ENCODE results near the gene PITX3. TPM values are rescaled to one million over a fixed set of nuclear protein-coding genes. Genes with fewer than 3 reads are reported as not detected.

The PITX3 gene
- total and polyA plus RNA-seq, 9 of the 15 experiments (the other 6 are each of a cell fraction or from before 2014, with no cell fraction given): 0.30 to 0.98 (median 0.95) TPM; not detected in 6

DNA sequence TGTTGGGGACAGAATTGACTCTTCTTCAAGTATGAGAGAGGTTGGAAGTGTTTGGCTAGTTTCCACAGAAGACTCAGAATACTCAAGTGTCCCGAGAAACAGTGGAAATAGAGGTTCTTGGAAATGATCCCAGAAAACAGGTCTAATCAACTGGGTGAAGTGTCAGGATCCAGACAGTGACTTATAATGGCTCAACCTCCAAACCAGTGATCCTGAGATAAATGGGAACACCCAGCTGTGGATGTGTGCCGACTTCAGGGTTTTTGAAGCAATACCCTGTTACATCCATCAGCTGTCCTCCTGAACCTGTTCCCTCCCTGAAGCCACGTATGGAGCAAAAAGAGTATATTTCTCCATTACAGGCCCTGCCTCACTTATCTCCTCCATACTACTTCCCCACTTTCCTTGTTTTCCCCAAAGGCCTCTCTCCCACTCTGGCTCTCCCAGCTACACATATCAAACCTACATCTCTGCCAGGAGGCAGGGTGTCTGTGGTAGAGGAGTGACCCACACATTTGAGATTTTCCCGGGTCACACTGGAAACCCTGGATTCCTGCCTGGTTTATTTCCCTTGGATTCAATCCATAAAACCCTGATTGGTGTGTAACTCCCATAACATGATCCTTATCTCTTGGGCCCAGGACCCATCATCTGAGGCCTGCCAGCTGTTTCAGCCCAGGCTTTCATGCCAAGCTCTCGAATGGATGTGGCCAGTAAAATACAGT lies 32.8 kb downstream of the PITX3 start (continued):
- TF ChIP-seq, protein P1, sequence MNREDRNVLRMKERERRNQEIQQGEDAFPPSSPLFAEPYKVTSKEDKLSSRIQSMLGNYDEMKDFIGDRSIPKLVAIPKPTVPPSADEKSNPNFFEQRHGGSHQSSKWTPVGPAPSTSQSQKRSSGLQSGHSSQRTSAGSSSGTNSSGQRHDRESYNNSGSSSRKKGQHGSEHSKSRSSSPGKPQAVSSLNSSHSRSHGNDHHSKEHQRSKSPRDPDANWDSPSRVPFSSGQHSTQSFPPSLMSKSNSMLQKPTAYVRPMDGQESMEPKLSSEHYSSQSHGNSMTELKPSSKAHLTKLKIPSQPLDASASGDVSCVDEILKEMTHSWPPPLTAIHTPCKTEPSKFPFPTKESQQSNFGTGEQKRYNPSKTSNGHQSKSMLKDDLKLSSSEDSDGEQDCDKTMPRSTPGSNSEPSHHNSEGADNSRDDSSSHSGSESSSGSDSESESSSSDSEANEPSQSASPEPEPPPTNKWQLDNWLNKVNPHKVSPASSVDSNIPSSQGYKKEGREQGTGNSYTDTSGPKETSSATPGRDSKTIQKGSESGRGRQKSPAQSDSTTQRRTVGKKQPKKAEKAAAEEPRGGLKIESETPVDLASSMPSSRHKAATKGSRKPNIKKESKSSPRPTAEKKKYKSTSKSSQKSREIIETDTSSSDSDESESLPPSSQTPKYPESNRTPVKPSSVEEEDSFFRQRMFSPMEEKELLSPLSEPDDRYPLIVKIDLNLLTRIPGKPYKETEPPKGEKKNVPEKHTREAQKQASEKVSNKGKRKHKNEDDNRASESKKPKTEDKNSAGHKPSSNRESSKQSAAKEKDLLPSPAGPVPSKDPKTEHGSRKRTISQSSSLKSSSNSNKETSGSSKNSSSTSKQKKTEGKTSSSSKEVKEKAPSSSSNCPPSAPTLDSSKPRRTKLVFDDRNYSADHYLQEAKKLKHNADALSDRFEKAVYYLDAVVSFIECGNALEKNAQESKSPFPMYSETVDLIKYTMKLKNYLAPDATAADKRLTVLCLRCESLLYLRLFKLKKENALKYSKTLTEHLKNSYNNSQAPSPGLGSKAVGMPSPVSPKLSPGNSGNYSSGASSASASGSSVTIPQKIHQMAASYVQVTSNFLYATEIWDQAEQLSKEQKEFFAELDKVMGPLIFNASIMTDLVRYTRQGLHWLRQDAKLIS (CRISPR knock-in tag; IDR thresholded peaks at IDR 0.05): no peak
- TF ChIP-seq, protein P2, sequence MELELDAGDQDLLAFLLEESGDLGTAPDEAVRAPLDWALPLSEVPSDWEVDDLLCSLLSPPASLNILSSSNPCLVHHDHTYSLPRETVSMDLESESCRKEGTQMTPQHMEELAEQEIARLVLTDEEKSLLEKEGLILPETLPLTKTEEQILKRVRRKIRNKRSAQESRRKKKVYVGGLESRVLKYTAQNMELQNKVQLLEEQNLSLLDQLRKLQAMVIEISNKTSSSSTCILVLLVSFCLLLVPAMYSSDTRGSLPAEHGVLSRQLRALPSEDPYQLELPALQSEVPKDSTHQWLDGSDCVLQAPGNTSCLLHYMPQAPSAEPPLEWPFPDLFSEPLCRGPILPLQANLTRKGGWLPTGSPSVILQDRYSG (tag; conservative IDR thresholded peaks at IDR 0.05; ENCODE audit: low read depth): no peak
- TF ChIP-seq, protein P3, sequence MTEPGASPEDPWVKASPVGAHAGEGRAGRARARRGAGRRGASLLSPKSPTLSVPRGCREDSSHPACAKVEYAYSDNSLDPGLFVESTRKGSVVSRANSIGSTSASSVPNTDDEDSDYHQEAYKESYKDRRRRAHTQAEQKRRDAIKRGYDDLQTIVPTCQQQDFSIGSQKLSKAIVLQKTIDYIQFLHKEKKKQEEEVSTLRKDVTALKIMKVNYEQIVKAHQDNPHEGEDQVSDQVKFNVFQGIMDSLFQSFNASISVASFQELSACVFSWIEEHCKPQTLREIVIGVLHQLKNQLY (CRISPR knock-in tag; conservative IDR thresholded peaks at IDR 0.05): no peak
- TF ChIP-seq, protein P4, sequence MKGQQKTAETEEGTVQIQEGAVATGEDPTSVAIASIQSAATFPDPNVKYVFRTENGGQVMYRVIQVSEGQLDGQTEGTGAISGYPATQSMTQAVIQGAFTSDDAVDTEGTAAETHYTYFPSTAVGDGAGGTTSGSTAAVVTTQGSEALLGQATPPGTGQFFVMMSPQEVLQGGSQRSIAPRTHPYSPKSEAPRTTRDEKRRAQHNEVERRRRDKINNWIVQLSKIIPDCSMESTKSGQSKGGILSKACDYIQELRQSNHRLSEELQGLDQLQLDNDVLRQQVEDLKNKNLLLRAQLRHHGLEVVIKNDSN (CRISPR knock-in tag; IDR thresholded peaks at IDR 0.05): no peak
- no peak for TF ChIP-seq CCNT2 (IDR thresholded peaks at IDR 0.05; ENCODE audit: borderline replicate concordance, extremely low read depth, insufficient read length, low read depth, low read length)
- TF ChIP-seq RBFOX2 (IDR thresholded peaks at IDR 0.05; ENCODE audit: low read depth, low read length): no peak
- no peak for TF ChIP-seq HNRNPK (IDR thresholded peaks at IDR 0.05; ENCODE audit: low read depth, low read length, poor library complexity, severe bottlenecking)
